Stomach (tissue), 9 donors: ENCODE measurements around the gene MYO18A. TPM values are rescaled to one million over a fixed set of nuclear protein-coding genes. Genes with fewer than 3 reads are reported as not detected.
"Not testable (repeated sequence)": the region's sequence is repeated elsewhere in the genome, so short reads cannot be mapped to it uniquely, and the experiment has no call there.

Experiments used
- DNase-seq, 2 donors: peaks; one replicate each; pipeline versions ENCODE4 v3.0.0 to v3.0.0-alpha.2; 2013 to 2019
- H3K27ac ChIP-seq, 5 donors: fragments of 200-600 bp in 4 of 5; sonication (generic) in 4 of 5; one replicate each; pipeline ENCODE4 v1.5.1; 2013 to 2019; ENCODE audit warnings: mild to moderate bottlenecking in 1 of 5, moderate library complexity in 1 of 5
- H3K27me3 ChIP-seq, 3 donors: fragments of 200-600 bp; sonication (generic); one replicate each; pipeline ENCODE4 v1.5.1; 2017 to 2019; ENCODE audit warnings: mixed run types in 1 of 3
- H3K36me3 ChIP-seq, 4 donors: fragments of 200-600 bp; sonication (generic); 1 replicate in 3 of 4; 2 replicates in 1 of 4; pipeline ENCODE4 v1.5.1; 2016 to 2019
- H3K4me1 ChIP-seq, 4 donors: fragments of 200-600 bp; sonication (generic); one replicate each; pipeline ENCODE4 v1.5.1; 2016 to 2019
- H3K4me3 ChIP-seq, 4 donors: fragments of 200-600 bp; sonication (generic) in 3 of 4; one replicate each; pipeline ENCODE4 v1.5.1; 2016 to 2019; ENCODE audit warnings: mild to moderate bottlenecking in 1 of 4
- H3K9me3 ChIP-seq, 4 donors: fragments of 200-600 bp; sonication (generic); one replicate each; pipeline ENCODE4 v1.5.1; 2016 to 2019
- CTCF ChIP-seq, 7 experiments: fragments of 450-650 bp in 4 of 7; fragments of 200-600 bp in 3 of 7; sonication (generic) in 3 of 7; IDR thresholded peaks; one replicate each; pipeline ENCODE4 v1.5.1; 2016 to 2019; ENCODE audit warnings: antibody characterized with exemption in 7 of 7, control low read depth in 2 of 7, mild to moderate bottlenecking in 1 of 7
- EP300 ChIP-seq: sonication (generic); formaldehyde crosslinking; IDR thresholded peaks from one replicate; pipeline ENCODE4 v1.6.1; 2017; ENCODE audit warnings: antibody characterized with exemption
- POLR2A ChIP-seq, 4 donors: fragments of 450-650 bp; IDR thresholded peaks; one replicate each; pipeline ENCODE4 v1.6.1; 2016; ENCODE audit warnings: antibody characterized with exemption in 4 of 4, control low read depth in 2 of 4, mild to moderate bottlenecking in 1 of 4, moderate library complexity in 1 of 4
- POLR2AphosphoS5 ChIP-seq, 3 donors: sonication (generic); formaldehyde crosslinking; IDR thresholded peaks; one replicate each; pipeline ENCODE4 v1.6.1; 2016; ENCODE audit warnings: antibody characterized with exemption in 3 of 3
- WGBS, 5 donors: extraction: QIAGEN DNeasy Blood & Tissue Kit in 3 of 5; methylation state at CpG; one replicate each; pipeline versions ENCODE4 v1.1.5 to v1.1.7; 2013 to 2018; 5-methylcytosine and 5-hydroxymethylcytosine counted together
- intact Hi-C: fragments of 100-400 bp; cut with DNase I; formaldehyde crosslinking; loops from one replicate; pipeline ENCODE4 v1.15.1; 2023; ENCODE audit warnings: low total_unique reads
- polyA plus RNA-seq, 3 donors: library from polyadenylated mRNA; stranded (reverse); fragments of 200-250 nt; gene quantifications; one replicate each; pipeline ENCODE4 v1.2.3, GENCODE V29; 2013
- total RNA-seq, 5 donors: library from RNA; depleted of rRNA; stranded (reverse); fragments of >200 nt; gene quantifications; one replicate each; pipeline versions ENCODE4 v1.1.0 to v1.2.3, GENCODE V29; 2014 to 2016
- donor health status: healthy with polysubstance abuse.
- donor health status: Bipolar disorder and iron deficiency.
- donor health status: healthy.

MYO18A gene
- total and polyA plus RNA-seq, 8 donors: 16.5 to 305 (median 55.5) TPM

- no peak overlapping the region for H3K4me3 ChIP-seq
- no peak for DNase-seq
- H3K9me3 ChIP-seq: no peaks in the 10 kb centered on the region
- no peaks in the 10 kb centered on the region for H3K27me3 ChIP-seq
- no peak overlapping the region for H3K27ac ChIP-seq
- H3K4me1 ChIP-seq: no peaks in the 10 kb centered on the region
- 77 to 87% (median 79%) methylated on average over 2 of the region's 2 CpGs for whole genome bisulfite sequencing, 5 donors
- no peaks in the 10 kb centered on the region for H3K36me3 ChIP-seq
- TF ChIP-seq POLR2AphosphoS5 (IDR thresholded peaks at IDR 0.05) (no peak), EP300 (no peak), CTCF (IDR thresholded peaks at IDR 0.05) (no peak), POLR2A (IDR thresholded peaks at IDR 0.05) (no peak)
- intact Hi-C loops: no loop called here
Observed at GRCh38 chr17:29210879-29211278, 30.7 kb upstream of the MYO18A start.

GRCh38 chr17:29209073-29209472, 28.9 kb upstream of the MYO18A start:
- no peak for DNase-seq
- Histone ChIP-seq H3K27ac (no peak overlapping the region), H3K9me3 (no peaks in the 10 kb centered on the region), H3K4me1 (peaks cover 6 to 15% (median 15%) of the 10 kb centered on the region in 4 donors), H3K36me3 (no peaks in the 10 kb centered on the region), H3K27me3 (no peaks in the 10 kb centered on the region), H3K4me3 (no peak overlapping the region)
- TF ChIP-seq POLR2A (IDR thresholded peaks at IDR 0.05): no peak
- 84 to 92% (median 87%) methylated on average over 5 of the region's 5 CpGs for WGBS, 5 donors
- intact Hi-C loops: no loop called here

- no peak for DNase-seq
- H3K36me3 ChIP-seq: no peaks in the 10 kb centered on the region
- 70 to 91% (median 77%) methylated on average over 2 of the region's 2 CpGs for WGBS, 5 donors
- peaks cover 6 to 17% (median 15%) of the 10 kb centered on the region in 4 donors for H3K4me1 ChIP-seq
- no peaks in the 10 kb centered on the region for H3K9me3 ChIP-seq
- intact Hi-C loops: no loop called here
- no peak overlapping the region for H3K4me3 ChIP-seq
- TF ChIP-seq POLR2AphosphoS5 (IDR thresholded peaks at IDR 0.05) (no peak), CTCF (IDR thresholded peaks at IDR 0.05) (no peak), POLR2A (IDR thresholded peaks at IDR 0.05) (no peak), EP300 (no peak)
- no peaks in the 10 kb centered on the region for H3K27me3 ChIP-seq
- H3K27ac ChIP-seq: no peak overlapping the region
Observed at GRCh38 chr17:29207975-29208374, 27.8 kb upstream of the MYO18A start.

GRCh38 chr17:29205047-29205446, 24.8 kb upstream of the MYO18A start:
- Histone ChIP-seq H3K27me3 (no peaks in the 10 kb centered on the region), H3K36me3 (no peaks in the 10 kb centered on the region), H3K9me3 (no peaks in the 10 kb centered on the region), H3K27ac (peak overlapping the region in 1 of 5 donors; percentile 26), H3K4me3 (no peak overlapping the region), H3K4me1 (peaks cover 6 to 17% (median 15%) of the 10 kb centered on the region in 4 donors)
- intact Hi-C loops: no loop called here
- no peak for TF ChIP-seq CTCF (IDR thresholded peaks at IDR 0.05)
- TF ChIP-seq POLR2AphosphoS5 (IDR thresholded peaks at IDR 0.05): peak in 2 of 3 donors; percentile 63 to 72
- peak in 1 of 2 donors; percentile 66 for DNase-seq
- WGBS, 5 donors: 26 to 54% (median 48%) methylated on average over 2 of the region's 2 CpGs

DNA sequence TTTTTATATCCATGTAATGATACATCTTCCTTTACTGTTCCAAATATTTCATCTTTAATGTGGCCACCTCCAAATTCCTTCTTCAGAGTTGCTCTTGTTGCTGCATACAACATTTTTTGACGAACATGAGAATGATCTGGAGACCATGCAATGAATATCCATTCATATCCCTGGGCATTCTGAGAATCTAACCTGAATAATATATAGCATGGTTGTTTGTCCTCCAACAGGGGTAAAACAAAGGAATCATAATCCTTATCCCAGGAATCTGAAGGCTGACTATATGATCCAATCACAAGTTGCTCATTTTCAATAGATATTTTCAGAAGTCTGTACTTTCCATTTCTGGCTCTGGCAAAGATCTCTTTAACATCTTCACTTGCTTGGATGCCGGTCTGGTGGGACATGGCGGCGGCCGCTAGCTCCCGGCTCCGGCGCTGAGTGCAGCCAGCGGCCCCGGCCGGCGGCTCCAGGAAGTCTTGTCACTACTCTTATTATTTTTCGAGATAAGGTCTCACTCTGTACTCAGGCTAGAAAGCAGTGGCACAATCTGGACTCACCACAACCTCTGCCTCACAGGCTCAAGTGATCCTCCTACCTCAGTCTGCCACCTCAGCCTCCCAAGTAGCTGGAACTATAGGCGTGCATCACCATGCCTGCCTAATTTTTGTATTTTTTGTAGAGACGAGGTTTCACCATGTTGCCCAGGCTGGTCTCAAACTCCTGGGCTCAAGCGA, 24.0 kb upstream of the MYO18A start:
- H3K27ac ChIP-seq, H3K4me3 ChIP-seq, H3K36me3 ChIP-seq, H3K27me3 ChIP-seq, H3K9me3 ChIP-seq, intact Hi-C loops: not testable (repeated sequence)
- H3K4me1 ChIP-seq: peaks cover 6 to 17% (median 15%) of the 10 kb centered on the region in 4 donors
- peak in 1 of 3 donors; percentile 12 for TF ChIP-seq POLR2AphosphoS5 (IDR thresholded peaks at IDR 0.05)
- peak; percentile 25 to 48 for DNase-seq
- WGBS, 5 donors: 43 to 66% (median 53%) methylated on average over 16 of the region's 16 CpGs
